OCI-LY7 (cell line): Measurements from ENCODE around the gene KRTAP12-2. TPM values are rescaled to one million over a fixed set of nuclear protein-coding genes. Genes with fewer than 3 reads are reported as not detected.

Experiments used
- BruUV-seq: library from RNA; stranded (reverse); fragments of 400-500 nt; replicated peaks from 2 replicates; lab custom pipeline; 2021; lab: Mats Ljungman, UMichigan
- CTCF ChIA-PET: fragments of 300-600 bp; sonication (Branson Sonifier 250); formaldehyde crosslinking; loops from one replicate; lab custom pipeline; 2022; ENCODE audit warnings: antibody characterized with exemption; ENCODE audit not compliant: unreplicated experiment; lab: Charles Lee
- POLR2A ChIA-PET: fragments of 300-600 bp; sonication (Branson Sonifier 250); formaldehyde crosslinking; loops from one replicate; lab custom pipeline; 2022; ENCODE audit warnings: antibody characterized with exemption; lab: Charles Lee
- DNase-seq: peaks from one replicate; pipeline ENCODE4 v3.0.0-alpha.2; 2015; ENCODE audit warnings: low spot score
- H2AFZ ChIP-seq: fragments of 200-600 bp; sonication (generic), shearing (Covaris generic); 2 replicates; pipeline ENCODE4 v1.6.1; 2014; ENCODE audit warnings: mild to moderate bottlenecking, antibody characterized with exemption, low read length, moderate library complexity
- H3K27ac ChIP-seq: fragments of 200-600 bp; sonication (generic); 2 replicates; pipeline ENCODE4 v1.5.1; 2014; ENCODE audit warnings: mixed run types, low read depth, mild to moderate bottlenecking, moderate library complexity, low read length, inconsistent platforms; ENCODE audit not compliant: poor library complexity, severe bottlenecking
- H3K36me3 ChIP-seq: fragments of 200-600 bp; sonication (generic); 2 replicates; pipeline ENCODE4 v1.6.1; 2014; ENCODE audit warnings: mild to moderate bottlenecking, antibody characterized with exemption, low read length, moderate library complexity, mixed read lengths; ENCODE audit not compliant: insufficient read depth
- H3K4me1 ChIP-seq: fragments of 200-600 bp; sonication (generic); 2 replicates; pipeline ENCODE4 v1.5.1; 2014; ENCODE audit warnings: mild to moderate bottlenecking, low read length; ENCODE audit not compliant: insufficient read depth, poor library complexity, severe bottlenecking
- H3K4me2 ChIP-seq: fragments of 200-600 bp; sonication (generic); 2 replicates; pipeline ENCODE4 v1.6.1; 2014; ENCODE audit warnings: mild to moderate bottlenecking, low read length
- H3K4me3 ChIP-seq: fragments of 200-600 bp; sonication (generic); 2 replicates; pipeline ENCODE4 v1.5.1; 2014; ENCODE audit warnings: mild to moderate bottlenecking, low read depth, low read length; ENCODE audit not compliant: poor library complexity, severe bottlenecking
- H3K79me2 ChIP-seq: fragments of 200-600 bp; sonication (generic); 2 replicates; pipeline ENCODE4 v1.6.1; 2016; ENCODE audit warnings: low read depth, mild to moderate bottlenecking, low read length, moderate library complexity, mixed read lengths; ENCODE audit not compliant: insufficient read depth
- H3K9me2 ChIP-seq: fragments of 200-600 bp; sonication (generic); 2 replicates; pipeline ENCODE4 v1.6.1; 2016; ENCODE audit warnings: mild to moderate bottlenecking, low read length, mixed read lengths; ENCODE audit not compliant: insufficient read depth
- H3K9me3 ChIP-seq: fragments of 200-600 bp; sonication (generic); 2 replicates; pipeline ENCODE4 v1.6.1; 2014; ENCODE audit warnings: mild to moderate bottlenecking, mixed run types, low read length, mixed read lengths
- H4K20me1 ChIP-seq: fragments of 200-600 bp; sonication (generic); 2 replicates; pipeline ENCODE4 v1.6.1; 2014; ENCODE audit warnings: mild to moderate bottlenecking, antibody characterized with exemption, low read length, moderate library complexity, mixed read lengths; ENCODE audit not compliant: insufficient read depth
- EZH2phosphoT487 ChIP-seq: fragments of 200-600 bp; sonication (generic); IDR thresholded peaks from 2 replicates; pipeline ENCODE4 v1.6.1; 2018; ENCODE audit warnings: low read depth, borderline replicate concordance, mild to moderate bottlenecking, mixed run types, antibody characterized with exemption, low read length, moderate library complexity, mixed read lengths
- intact Hi-C: fragments of 100-400 bp; cut with micrococcal nuclease; formaldehyde crosslinking; loops from one replicate; pipeline ENCODE4 v1.10.0; 2022; ENCODE audit not compliant: unreplicated experiment
- total RNA-seq, 2 experiments: library from RNA; depleted of rRNA in 1 of 2; stranded (reverse); fragments of >200 nt in 1 of 2; shearing (Covaris generic) in 1 of 2; gene quantifications; 2 replicates each; pipeline ENCODE4 v1.2.3, GENCODE V29; 2014 to 2022
- TF ChIP-seq, protein P1 (sequence below): fragments of 200-600 bp; sonication (generic); conservative IDR thresholded peaks from 2 replicates; pipeline ENCODE4 v1.5.1; 2014; ENCODE audit warnings: mild to moderate bottlenecking, antibody characterized with exemption, low read length, moderate library complexity, mixed read lengths

Gene KRTAP12-2
- total RNA-seq, 2 experiments from 2014 or later = not detected

DNA sequence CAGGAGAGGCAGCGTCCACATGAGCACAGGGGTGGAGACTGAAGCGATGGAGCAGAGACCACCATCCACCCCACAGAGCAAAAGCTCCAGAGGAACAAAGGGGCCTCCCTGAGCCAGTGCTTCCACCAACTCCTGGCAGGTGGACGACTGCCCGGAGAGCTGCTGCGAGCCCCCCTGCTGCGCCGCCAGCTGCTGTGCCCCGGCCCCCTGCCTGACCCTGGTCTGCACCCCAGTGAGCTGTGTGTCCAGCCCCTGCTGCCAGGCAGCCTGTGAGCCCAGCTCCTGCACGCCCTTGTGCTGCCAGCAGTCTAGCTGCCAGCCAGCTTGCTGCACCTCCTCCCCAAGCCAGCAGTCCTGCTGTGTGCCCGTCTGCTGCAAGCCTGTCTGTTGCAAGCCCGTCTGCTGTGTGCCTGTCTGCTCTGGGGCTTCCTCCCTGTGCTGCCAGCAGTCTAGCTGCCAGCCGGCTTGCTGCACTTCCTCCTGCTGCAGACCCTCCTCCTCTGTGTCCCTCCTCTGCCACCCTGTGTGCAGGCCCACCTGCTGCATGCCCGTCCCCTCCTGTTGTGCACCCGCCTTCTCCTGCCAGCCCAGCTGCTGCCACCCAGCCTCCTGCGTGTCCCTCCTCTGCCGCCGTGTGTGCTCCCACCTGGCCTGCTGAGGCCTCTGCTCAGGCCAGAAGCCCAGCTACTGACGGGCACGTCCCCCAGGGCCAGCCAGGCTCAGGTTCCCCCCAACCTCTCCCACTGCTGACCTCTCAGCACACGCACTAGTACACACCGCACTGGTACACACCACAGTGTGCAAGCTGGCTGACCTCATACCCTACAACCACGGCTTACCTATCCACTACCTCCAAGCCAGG lies 35.6 kb upstream of the KRTAP12-2 start:
- Histone ChIP-seq H4K20me1 (no peaks in the 10 kb centered on the region), H3K9me3 (no peaks in the 10 kb centered on the region), H3K4me1 (no peaks in the 10 kb centered on the region), H3K9me2 (no peaks in the 10 kb centered on the region), H3K4me2 (no peak overlapping the region), H3K27ac (no peak overlapping the region), H3K4me3 (no peak overlapping the region), H2AFZ (no peak overlapping the region), H3K79me2 (no peaks in the 10 kb centered on the region), H3K36me3 (no peaks in the 10 kb centered on the region)
- intact Hi-C loops = no loop called here
- ChIA-PET CTCF (no interaction called here), POLR2A (no interaction called here)
- TF ChIP-seq, protein P1, sequence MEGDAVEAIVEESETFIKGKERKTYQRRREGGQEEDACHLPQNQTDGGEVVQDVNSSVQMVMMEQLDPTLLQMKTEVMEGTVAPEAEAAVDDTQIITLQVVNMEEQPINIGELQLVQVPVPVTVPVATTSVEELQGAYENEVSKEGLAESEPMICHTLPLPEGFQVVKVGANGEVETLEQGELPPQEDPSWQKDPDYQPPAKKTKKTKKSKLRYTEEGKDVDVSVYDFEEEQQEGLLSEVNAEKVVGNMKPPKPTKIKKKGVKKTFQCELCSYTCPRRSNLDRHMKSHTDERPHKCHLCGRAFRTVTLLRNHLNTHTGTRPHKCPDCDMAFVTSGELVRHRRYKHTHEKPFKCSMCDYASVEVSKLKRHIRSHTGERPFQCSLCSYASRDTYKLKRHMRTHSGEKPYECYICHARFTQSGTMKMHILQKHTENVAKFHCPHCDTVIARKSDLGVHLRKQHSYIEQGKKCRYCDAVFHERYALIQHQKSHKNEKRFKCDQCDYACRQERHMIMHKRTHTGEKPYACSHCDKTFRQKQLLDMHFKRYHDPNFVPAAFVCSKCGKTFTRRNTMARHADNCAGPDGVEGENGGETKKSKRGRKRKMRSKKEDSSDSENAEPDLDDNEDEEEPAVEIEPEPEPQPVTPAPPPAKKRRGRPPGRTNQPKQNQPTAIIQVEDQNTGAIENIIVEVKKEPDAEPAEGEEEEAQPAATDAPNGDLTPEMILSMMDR = no peak
- no peak for TF ChIP-seq EZH2phosphoT487
- no TSS peak for BruUV-seq
- DNase-seq = no peak

DNA sequence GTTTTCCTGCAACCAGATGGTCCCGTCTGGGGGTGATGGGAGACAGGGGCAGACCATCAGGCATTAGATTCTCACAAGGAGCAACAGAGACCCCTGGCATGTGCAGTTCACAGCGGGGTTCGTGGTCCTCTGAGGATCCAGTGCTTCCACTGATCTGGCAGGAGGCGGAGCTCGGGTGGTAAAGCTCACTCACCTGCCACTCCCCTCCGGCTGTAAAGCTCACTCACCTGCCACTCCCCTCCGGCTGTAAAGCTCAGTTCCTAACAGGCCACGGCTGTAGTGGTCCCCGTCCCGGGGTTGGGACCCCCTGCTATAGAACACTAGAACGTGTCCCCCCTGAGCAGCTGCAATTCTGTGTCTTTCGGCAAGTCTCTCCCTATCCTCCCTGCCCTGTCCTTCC lies 34.8 kb upstream of the KRTAP12-2 start:
- Histone ChIP-seq H3K4me2 (no peak overlapping the region), H3K9me2 (no peaks in the 10 kb centered on the region), H3K9me3 (no peaks in the 10 kb centered on the region), H4K20me1 (no peaks in the 10 kb centered on the region), H3K36me3 (no peaks in the 10 kb centered on the region), H3K4me1 (no peaks in the 10 kb centered on the region), H3K79me2 (no peaks in the 10 kb centered on the region), H3K27ac (no peak overlapping the region), H3K4me3 (no peak overlapping the region), H2AFZ (no peak overlapping the region)
- POLR2A ChIA-PET = interaction anchor here (0.6 kb wide), 1 partner anchor 107 kb away, joined by 8 read pairs; no protein-coding TSS in a partner anchor
- CTCF ChIA-PET = no interaction called here
- TF ChIP-seq, protein P1 = no peak
- TF ChIP-seq EZH2phosphoT487 = no peak
- DNase-seq = no peak
- intact Hi-C loops = no loop called here
- BruUV-seq = no TSS peak

DNA sequence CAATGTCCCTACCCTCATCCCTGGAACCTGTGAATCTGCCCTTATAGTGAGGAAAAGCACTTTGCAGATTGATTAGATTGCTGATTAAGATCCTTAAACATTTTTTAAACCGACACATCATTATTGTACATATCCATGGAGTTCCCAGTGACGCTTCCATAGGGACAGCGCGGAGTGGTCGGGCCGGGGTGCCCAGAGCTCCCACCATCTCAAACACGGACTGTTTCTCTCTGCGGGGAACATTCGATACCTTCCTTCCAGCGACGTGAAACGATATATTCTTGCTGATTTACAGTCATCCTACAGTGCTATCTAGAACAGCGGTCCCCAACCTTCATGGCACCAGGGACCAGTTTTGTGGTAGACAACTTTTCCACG lies 34.3 kb upstream of the KRTAP12-2 start:
- Histone ChIP-seq H3K36me3 (no peaks in the 10 kb centered on the region), H3K4me1 (no peaks in the 10 kb centered on the region), H3K4me3 (no peak overlapping the region), H3K9me2 (no peaks in the 10 kb centered on the region), H4K20me1 (no peaks in the 10 kb centered on the region), H3K27ac (no peak overlapping the region), H3K79me2 (no peaks in the 10 kb centered on the region), H3K4me2 (no peak overlapping the region), H3K9me3 (no peaks in the 10 kb centered on the region), H2AFZ (no peak overlapping the region)
- CTCF ChIA-PET = no interaction called here
- intact Hi-C loops = no loop called here
- BruUV-seq = no TSS peak
- TF ChIP-seq, protein P1 = no peak
- TF ChIP-seq EZH2phosphoT487 = no peak
- DNase-seq = no peak
- POLR2A ChIA-PET = interaction anchor here (0.6 kb wide), 1 partner anchor 106 kb away, joined by 8 read pairs; no protein-coding TSS in a partner anchor
